ENCODE results near the gene PSD.

PSD gene

DNA sequence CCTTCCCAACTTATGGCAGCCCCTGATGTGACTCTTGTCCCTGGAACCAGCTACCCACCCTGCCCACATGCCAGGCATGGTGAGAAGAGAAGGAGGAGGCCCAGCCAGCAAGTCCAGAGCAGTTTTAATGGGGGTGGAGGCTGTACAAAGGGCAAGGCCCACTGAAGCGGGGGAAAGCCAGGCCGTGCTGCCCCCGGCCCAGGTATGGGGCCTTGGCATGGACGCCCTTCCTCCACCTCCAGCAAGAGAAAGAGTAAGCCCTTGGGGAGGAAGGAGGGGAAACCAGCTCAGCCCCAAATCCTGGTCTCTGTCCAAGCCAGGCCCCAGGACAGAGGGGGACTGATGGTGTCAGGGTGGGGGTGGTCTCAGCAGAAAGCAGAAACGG, 16.1 kb downstream of the PSD start:
- Histone ChIP-seq H4K91ac (ENCODE audit: low read length) (no peak overlapping the region), H3K4me3 (ENCODE audit: insufficient read depth in 1 of 2, low read depth in 1 of 2, low read length in 2 of 2) (no peak overlapping the region), H3K14ac (ENCODE audit: low read length in 2 of 2) (no peak overlapping the region), H3K4me1 (ENCODE audit: control insufficient read depth, insufficient read depth, low read depth, low read length) (peaks cover 45% of the 10 kb centered on the region), H3K4ac (ENCODE audit: low read depth in 1 of 2, low read length in 2 of 2) (no peak overlapping the region), H3K9ac (ENCODE audit: low read length) (no peak overlapping the region), H3K23ac (ENCODE audit: low read length in 2 of 2) (no peak overlapping the region), H3K36me3 (ENCODE audit: control insufficient read depth in 1 of 2, insufficient read depth in 2 of 2, low read depth in 1 of 2, low read length in 2 of 2) (peaks cover 29 to 60% of the 10 kb centered on the region in 2 experiments), H3K79me1 (replicated peaks; ENCODE audit: low read length, poor library complexity, severe bottlenecking) (peaks cover 9% of the 10 kb centered on the region), H3K27ac (ENCODE audit: low read length, poor library complexity, severe bottlenecking) (no peak overlapping the region), H2BK15ac (ENCODE audit: low read depth, poor library complexity, severe bottlenecking) (no peak overlapping the region), H3K27me3 (ENCODE audit: control insufficient read depth in 1 of 2, insufficient read depth in 1 of 2, low read length in 2 of 2) (peaks cover 18 to 20% of the 10 kb centered on the region in 2 experiments), H2BK120ac (ENCODE audit: low read depth, low read length) (no peak overlapping the region), H3K9me3 (ENCODE audit: control insufficient read depth, low read length) (no peaks in the 10 kb centered on the region), H2AFZ (ENCODE audit: low read depth, low read length) (no peak overlapping the region), H2BK5ac (ENCODE audit: low read depth, low read length, poor library complexity, severe bottlenecking) (no peak overlapping the region), H3K18ac (ENCODE audit: low read depth in 1 of 2, low read length in 2 of 2) (no peak overlapping the region), H4K8ac (ENCODE audit: low read length) (no peak overlapping the region), H2BK12ac (ENCODE audit: low read length in 2 of 2) (no peak overlapping the region), H2AK5ac (ENCODE audit: low read length, severe bottlenecking) (peak overlapping the region; percentile 50), H3K4me2 (ENCODE audit: low read length, poor library complexity, severe bottlenecking) (no peak overlapping the region)
- WGBS: 100% methylated on average over 4 of the region's 5 CpGs
- DNase-seq: no peak

DNA sequence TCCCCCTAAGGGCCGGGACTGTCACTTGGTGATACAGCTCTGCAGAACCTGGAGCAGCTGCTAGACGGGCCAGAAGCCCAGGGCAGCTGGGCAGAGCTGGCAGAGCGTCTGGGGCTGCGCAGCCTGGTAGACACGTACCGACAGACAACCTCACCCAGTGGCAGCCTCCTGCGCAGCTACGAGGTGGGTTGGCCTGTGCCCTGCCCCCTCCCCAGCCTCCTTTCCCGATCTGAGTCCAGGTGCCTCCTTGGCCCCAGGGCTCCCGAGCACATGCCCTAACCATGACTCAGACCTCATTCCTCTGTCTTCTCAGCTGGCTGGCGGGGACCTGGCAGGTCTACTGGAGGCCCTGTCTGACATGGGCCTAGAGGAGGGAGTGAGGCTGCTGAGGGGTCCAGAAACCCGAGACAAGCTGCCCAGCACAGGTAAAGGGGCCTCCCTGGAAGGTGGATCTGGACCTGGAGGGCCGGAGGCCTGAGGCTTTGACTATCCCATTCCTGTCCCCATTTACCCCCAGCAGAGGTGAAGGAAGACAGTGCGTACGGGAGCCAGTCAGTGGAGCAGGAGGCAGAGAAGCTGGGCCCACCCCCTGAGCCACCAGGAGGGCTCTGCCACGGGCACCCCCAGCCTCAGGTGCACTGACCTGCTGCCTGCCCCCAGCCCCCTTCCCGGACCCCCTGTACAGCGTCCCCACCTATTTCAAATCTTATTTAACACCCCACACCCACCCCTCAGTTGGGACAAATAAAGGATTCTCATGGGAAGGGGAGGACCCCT, 16.7 kb downstream of the PSD start:
- no peak overlapping the region for H3K9ac ChIP-seq (ENCODE audit: low read length)
- no peaks in the 10 kb centered on the region for H3K9me3 ChIP-seq (ENCODE audit: control insufficient read depth, low read length)
- H3K14ac ChIP-seq (ENCODE audit: low read length in 2 of 2): no peak overlapping the region
- H3K4me1 ChIP-seq (ENCODE audit: control insufficient read depth, insufficient read depth, low read depth, low read length): peaks cover 50% of the 10 kb centered on the region
- H3K27ac ChIP-seq (ENCODE audit: low read length, poor library complexity, severe bottlenecking): peak overlapping the region; percentile 50
- H3K4me3 ChIP-seq (ENCODE audit: insufficient read depth in 1 of 2, low read depth in 1 of 2, low read length in 2 of 2): no peak overlapping the region
- H2AFZ ChIP-seq (ENCODE audit: low read depth, low read length): no peak overlapping the region
- H4K8ac ChIP-seq (ENCODE audit: low read length): no peak overlapping the region
- H3K23ac ChIP-seq (ENCODE audit: low read length in 2 of 2): no peak overlapping the region
- no peak overlapping the region for H2BK15ac ChIP-seq (ENCODE audit: low read depth, poor library complexity, severe bottlenecking)
- H3K36me3 ChIP-seq (ENCODE audit: control insufficient read depth in 1 of 2, insufficient read depth in 2 of 2, low read depth in 1 of 2, low read length in 2 of 2): peaks cover 31 to 66% of the 10 kb centered on the region in 2 experiments
- no peak overlapping the region for H2BK5ac ChIP-seq (ENCODE audit: low read depth, low read length, poor library complexity, severe bottlenecking)
- H3K4me2 ChIP-seq (ENCODE audit: low read length, poor library complexity, severe bottlenecking): peak overlapping the region; percentile 57
- peaks cover 12% of the 10 kb centered on the region for H3K79me1 ChIP-seq (replicated peaks; ENCODE audit: low read length, poor library complexity, severe bottlenecking)
- H2BK120ac ChIP-seq (ENCODE audit: low read depth, low read length): no peak overlapping the region
- no peak overlapping the region for H3K4ac ChIP-seq (ENCODE audit: low read depth in 1 of 2, low read length in 2 of 2)
- peaks cover 14% of the 10 kb centered on the region in 2 experiments for H3K27me3 ChIP-seq (ENCODE audit: control insufficient read depth in 1 of 2, insufficient read depth in 1 of 2, low read length in 2 of 2)
- H2BK12ac ChIP-seq (ENCODE audit: low read length in 2 of 2): no peak overlapping the region
- H2AK5ac ChIP-seq (ENCODE audit: low read length, severe bottlenecking): peak overlapping the region; percentile 67
- H3K18ac ChIP-seq (ENCODE audit: low read depth in 1 of 2, low read length in 2 of 2): no peak overlapping the region
- peak; percentile 50 for DNase-seq
- WGBS: 67% methylated on average over 18 of the region's 18 CpGs
- H4K91ac ChIP-seq (ENCODE audit: low read length): no peak overlapping the region

DNA sequence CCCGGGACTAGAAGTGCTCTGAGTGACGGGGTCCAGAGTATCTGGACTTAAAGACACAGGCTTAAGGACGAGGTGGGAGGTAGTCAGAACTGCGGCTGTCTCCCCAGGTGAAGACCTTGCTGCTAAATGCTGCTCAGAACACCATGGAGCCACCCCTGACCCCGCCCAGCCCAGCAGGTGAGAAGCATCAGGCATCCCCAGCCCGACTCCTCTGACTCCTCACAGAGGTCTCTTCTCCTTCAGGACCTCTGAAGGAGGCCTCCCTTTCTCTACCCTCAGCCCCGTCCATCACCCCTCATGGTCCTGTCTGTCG, 17.3 kb downstream of the PSD start:
- Histone ChIP-seq H4K91ac (ENCODE audit: low read length) (no peak overlapping the region), H2BK15ac (ENCODE audit: low read depth, poor library complexity, severe bottlenecking) (no peak overlapping the region), H3K4me1 (ENCODE audit: control insufficient read depth, insufficient read depth, low read depth, low read length) (peaks cover 56% of the 10 kb centered on the region), H3K9me3 (ENCODE audit: control insufficient read depth, low read length) (no peaks in the 10 kb centered on the region), H3K27me3 (ENCODE audit: control insufficient read depth in 1 of 2, insufficient read depth in 1 of 2, low read length in 2 of 2) (peaks cover 11% of the 10 kb centered on the region in 2 experiments), H3K27ac (ENCODE audit: low read length, poor library complexity, severe bottlenecking) (peak overlapping the region; percentile 50), H3K79me1 (replicated peaks; ENCODE audit: low read length, poor library complexity, severe bottlenecking) (peaks cover 19% of the 10 kb centered on the region), H2BK120ac (ENCODE audit: low read depth, low read length) (no peak overlapping the region), H2AFZ (ENCODE audit: low read depth, low read length) (no peak overlapping the region), H3K23ac (ENCODE audit: low read length in 2 of 2) (no peak overlapping the region), H2BK12ac (ENCODE audit: low read length in 2 of 2) (peak overlapping the region in 1 of 2 experiments; percentile 60), H2BK5ac (ENCODE audit: low read depth, low read length, poor library complexity, severe bottlenecking) (no peak overlapping the region), H3K36me3 (ENCODE audit: control insufficient read depth in 1 of 2, insufficient read depth in 2 of 2, low read depth in 1 of 2, low read length in 2 of 2) (peaks cover 31 to 71% of the 10 kb centered on the region in 2 experiments), H4K8ac (ENCODE audit: low read length) (no peak overlapping the region), H3K9ac (ENCODE audit: low read length) (no peak overlapping the region), H3K18ac (ENCODE audit: low read depth in 1 of 2, low read length in 2 of 2) (no peak overlapping the region), H3K4ac (ENCODE audit: low read depth in 1 of 2, low read length in 2 of 2) (no peak overlapping the region), H2AK5ac (ENCODE audit: low read length, severe bottlenecking) (peak overlapping the region; percentile 67), H3K4me2 (ENCODE audit: low read length, poor library complexity, severe bottlenecking) (no peak overlapping the region), H3K14ac (ENCODE audit: low read length in 2 of 2) (no peak overlapping the region), H3K4me3 (ENCODE audit: insufficient read depth in 1 of 2, low read depth in 1 of 2, low read length in 2 of 2) (no peak overlapping the region)
- DNase-seq: no peak
- WGBS: 89% methylated on average over 8 of the region's 8 CpGs

DNA sequence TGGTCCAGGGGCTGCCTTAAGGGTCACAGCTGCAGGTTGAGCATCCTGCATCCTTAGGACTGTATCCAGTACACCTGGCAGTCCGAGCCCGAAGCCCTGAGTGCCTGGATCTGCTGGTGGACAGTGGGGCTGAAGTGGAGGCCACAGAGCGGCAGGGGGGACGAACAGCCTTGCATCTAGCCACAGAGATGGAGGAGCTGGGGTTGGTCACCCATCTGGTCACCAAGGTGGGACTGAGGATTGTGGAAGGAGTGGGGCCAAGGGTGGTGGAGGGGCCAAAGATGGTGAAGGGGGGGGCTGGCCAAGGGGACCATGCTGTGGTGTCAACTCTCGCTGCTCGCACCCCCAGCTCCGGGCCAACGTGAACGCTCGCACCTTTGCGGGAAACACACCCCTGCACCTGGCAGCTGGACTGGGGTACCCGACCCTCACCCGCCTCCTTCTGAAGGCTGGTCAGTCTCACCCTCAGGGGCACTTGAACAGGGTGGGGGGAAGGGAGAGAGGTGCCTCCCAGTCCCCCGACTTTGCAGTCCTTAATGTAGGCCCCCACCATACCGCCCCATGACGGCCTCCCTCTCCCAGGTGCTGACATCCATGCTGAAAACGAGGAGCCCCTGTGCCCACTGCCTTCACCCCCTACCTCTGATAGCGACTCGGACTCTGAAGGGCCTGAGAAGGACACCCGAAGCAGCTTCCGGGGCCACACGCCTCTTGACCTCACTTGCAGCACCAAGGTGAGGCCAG, 17.8 kb downstream of the PSD start:
- 99% methylated on average over 22 of the region's 22 CpGs for WGBS
- H3K9ac ChIP-seq (ENCODE audit: low read length): no peak overlapping the region
- no peak overlapping the region for H2BK15ac ChIP-seq (ENCODE audit: low read depth, poor library complexity, severe bottlenecking)
- H4K91ac ChIP-seq (ENCODE audit: low read length): no peak overlapping the region
- H3K27me3 ChIP-seq (ENCODE audit: control insufficient read depth in 1 of 2, insufficient read depth in 1 of 2, low read length in 2 of 2): peaks cover 5 to 6% of the 10 kb centered on the region in 2 experiments
- H3K9me3 ChIP-seq (ENCODE audit: control insufficient read depth, low read length): no peaks in the 10 kb centered on the region
- H3K4me2 ChIP-seq (ENCODE audit: low read length, poor library complexity, severe bottlenecking): no peak overlapping the region
- no peak overlapping the region for H3K27ac ChIP-seq (ENCODE audit: low read length, poor library complexity, severe bottlenecking)
- H2AK5ac ChIP-seq (ENCODE audit: low read length, severe bottlenecking): peak overlapping the region; percentile 66
- H3K23ac ChIP-seq (ENCODE audit: low read length in 2 of 2): no peak overlapping the region
- H3K79me1 ChIP-seq (replicated peaks; ENCODE audit: low read length, poor library complexity, severe bottlenecking): peaks cover 23% of the 10 kb centered on the region
- no peak overlapping the region for H3K18ac ChIP-seq (ENCODE audit: low read depth in 1 of 2, low read length in 2 of 2)
- no peak overlapping the region for H2BK5ac ChIP-seq (ENCODE audit: low read depth, low read length, poor library complexity, severe bottlenecking)
- no peak overlapping the region for H3K4me3 ChIP-seq (ENCODE audit: insufficient read depth in 1 of 2, low read depth in 1 of 2, low read length in 2 of 2)
- DNase-seq: no peak
- peaks cover 31 to 71% of the 10 kb centered on the region in 2 experiments for H3K36me3 ChIP-seq (ENCODE audit: control insufficient read depth in 1 of 2, insufficient read depth in 2 of 2, low read depth in 1 of 2, low read length in 2 of 2)
- no peak overlapping the region for H3K14ac ChIP-seq (ENCODE audit: low read length in 2 of 2)
- H2BK120ac ChIP-seq (ENCODE audit: low read depth, low read length): no peak overlapping the region
- H2BK12ac ChIP-seq (ENCODE audit: low read length in 2 of 2): no peak overlapping the region
- no peak overlapping the region for H4K8ac ChIP-seq (ENCODE audit: low read length)
- H3K4me1 ChIP-seq (ENCODE audit: control insufficient read depth, insufficient read depth, low read depth, low read length): peaks cover 61% of the 10 kb centered on the region
- H2AFZ ChIP-seq (ENCODE audit: low read depth, low read length): no peak overlapping the region
- no peak overlapping the region for H3K4ac ChIP-seq (ENCODE audit: low read depth in 1 of 2, low read length in 2 of 2)

Data from mesenchymal stem cell (in vitro differentiated cells and primary cell).